Neural progenitor cell (in vitro differentiated cells): ENCODE results near the gene GABARAP.

Source experiments
- EZH2 ChIP-seq: fragments of 200-600 bp; sonication (generic); IDR thresholded peaks from 2 replicates; pipeline ENCODE4 v1.6.1; 2017; ENCODE audit warnings: antibody characterized with exemption, mild to moderate bottlenecking, moderate library complexity
- TF ChIP-seq, protein P1 (sequence below): fragments of 200-600 bp; sonication (generic); IDR thresholded peaks from 2 replicates; pipeline ENCODE4 v1.5.1; 2017; ENCODE audit warnings: antibody characterized with exemption, mild to moderate bottlenecking

DNA sequence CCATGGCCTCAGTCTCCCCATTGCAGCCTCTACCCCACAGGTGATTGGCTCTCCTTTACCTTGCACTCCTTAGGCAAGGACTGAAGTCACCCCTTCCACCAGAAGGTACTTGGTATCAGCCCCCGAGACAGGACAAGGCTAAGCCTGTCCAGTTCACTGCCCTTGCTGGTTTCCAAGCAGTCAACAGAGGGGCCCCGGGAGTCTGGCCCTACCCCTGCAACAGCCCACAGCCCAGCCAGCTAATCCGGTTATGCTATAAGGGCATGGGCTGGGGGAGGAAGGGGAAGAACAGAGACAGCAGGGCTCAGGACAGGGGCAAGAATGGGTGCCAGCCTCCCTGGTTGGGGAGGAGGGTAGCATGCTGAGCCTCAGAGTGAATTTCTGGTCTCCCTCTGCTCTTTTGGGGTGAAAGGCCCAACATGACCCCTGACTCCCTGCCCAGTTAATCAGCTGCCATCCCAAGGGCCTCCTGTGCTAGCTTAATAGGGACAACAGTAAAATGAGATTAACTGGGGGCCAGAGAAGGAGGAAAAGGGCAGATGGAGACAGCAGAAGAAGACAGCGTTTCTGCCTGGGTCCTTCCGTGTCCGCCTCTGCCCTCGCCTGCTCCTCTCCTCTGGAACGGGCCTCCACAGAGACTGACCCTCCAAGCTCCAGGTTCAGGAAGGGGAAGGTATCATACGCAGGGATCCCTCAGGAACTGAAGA is 33.3 kb downstream of the GABARAP start:
- TF ChIP-seq EZH2, result no peak
- TF ChIP-seq, protein P1, sequence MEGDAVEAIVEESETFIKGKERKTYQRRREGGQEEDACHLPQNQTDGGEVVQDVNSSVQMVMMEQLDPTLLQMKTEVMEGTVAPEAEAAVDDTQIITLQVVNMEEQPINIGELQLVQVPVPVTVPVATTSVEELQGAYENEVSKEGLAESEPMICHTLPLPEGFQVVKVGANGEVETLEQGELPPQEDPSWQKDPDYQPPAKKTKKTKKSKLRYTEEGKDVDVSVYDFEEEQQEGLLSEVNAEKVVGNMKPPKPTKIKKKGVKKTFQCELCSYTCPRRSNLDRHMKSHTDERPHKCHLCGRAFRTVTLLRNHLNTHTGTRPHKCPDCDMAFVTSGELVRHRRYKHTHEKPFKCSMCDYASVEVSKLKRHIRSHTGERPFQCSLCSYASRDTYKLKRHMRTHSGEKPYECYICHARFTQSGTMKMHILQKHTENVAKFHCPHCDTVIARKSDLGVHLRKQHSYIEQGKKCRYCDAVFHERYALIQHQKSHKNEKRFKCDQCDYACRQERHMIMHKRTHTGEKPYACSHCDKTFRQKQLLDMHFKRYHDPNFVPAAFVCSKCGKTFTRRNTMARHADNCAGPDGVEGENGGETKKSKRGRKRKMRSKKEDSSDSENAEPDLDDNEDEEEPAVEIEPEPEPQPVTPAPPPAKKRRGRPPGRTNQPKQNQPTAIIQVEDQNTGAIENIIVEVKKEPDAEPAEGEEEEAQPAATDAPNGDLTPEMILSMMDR, result no peak
